OCI-LY7 (cell line): ENCODE data around the gene KCNJ9. TPM values are rescaled to one million over a fixed set of nuclear protein-coding genes. Genes with fewer than 3 reads are reported as not detected.

ENCODE experiments used
- BruUV-seq: library from RNA; stranded (reverse); fragments of 400-500 nt; replicated peaks from 2 replicates; lab custom pipeline; 2021; lab: Mats Ljungman, UMichigan
- CTCF ChIA-PET: fragments of 300-600 bp; sonication (Branson Sonifier 250); formaldehyde crosslinking; loops from one replicate; lab custom pipeline; 2022; ENCODE audit warnings: antibody characterized with exemption; ENCODE audit not compliant: unreplicated experiment; lab: Charles Lee
- POLR2A ChIA-PET: fragments of 300-600 bp; sonication (Branson Sonifier 250); formaldehyde crosslinking; loops from one replicate; lab custom pipeline; 2022; ENCODE audit warnings: antibody characterized with exemption; lab: Charles Lee
- DNase-seq: peaks from one replicate; pipeline ENCODE4 v3.0.0-alpha.2; 2015; ENCODE audit warnings: low spot score
- H2AFZ ChIP-seq: fragments of 200-600 bp; sonication (generic), shearing (Covaris generic); 2 replicates; pipeline ENCODE4 v1.6.1; 2014; ENCODE audit warnings: mild to moderate bottlenecking, antibody characterized with exemption, low read length, moderate library complexity
- H3K27ac ChIP-seq: fragments of 200-600 bp; sonication (generic); 2 replicates; pipeline ENCODE4 v1.5.1; 2014; ENCODE audit warnings: mixed run types, low read depth, mild to moderate bottlenecking, moderate library complexity, low read length, inconsistent platforms; ENCODE audit not compliant: poor library complexity, severe bottlenecking
- H3K36me3 ChIP-seq: fragments of 200-600 bp; sonication (generic); 2 replicates; pipeline ENCODE4 v1.6.1; 2014; ENCODE audit warnings: mild to moderate bottlenecking, antibody characterized with exemption, low read length, moderate library complexity, mixed read lengths; ENCODE audit not compliant: insufficient read depth
- H3K4me1 ChIP-seq: fragments of 200-600 bp; sonication (generic); 2 replicates; pipeline ENCODE4 v1.5.1; 2014; ENCODE audit warnings: mild to moderate bottlenecking, low read length; ENCODE audit not compliant: insufficient read depth, poor library complexity, severe bottlenecking
- H3K4me2 ChIP-seq: fragments of 200-600 bp; sonication (generic); 2 replicates; pipeline ENCODE4 v1.6.1; 2014; ENCODE audit warnings: mild to moderate bottlenecking, low read length
- H3K4me3 ChIP-seq: fragments of 200-600 bp; sonication (generic); 2 replicates; pipeline ENCODE4 v1.5.1; 2014; ENCODE audit warnings: mild to moderate bottlenecking, low read depth, low read length; ENCODE audit not compliant: poor library complexity, severe bottlenecking
- H3K79me2 ChIP-seq: fragments of 200-600 bp; sonication (generic); 2 replicates; pipeline ENCODE4 v1.6.1; 2016; ENCODE audit warnings: low read depth, mild to moderate bottlenecking, low read length, moderate library complexity, mixed read lengths; ENCODE audit not compliant: insufficient read depth
- H3K9me2 ChIP-seq: fragments of 200-600 bp; sonication (generic); 2 replicates; pipeline ENCODE4 v1.6.1; 2016; ENCODE audit warnings: mild to moderate bottlenecking, low read length, mixed read lengths; ENCODE audit not compliant: insufficient read depth
- H3K9me3 ChIP-seq: fragments of 200-600 bp; sonication (generic); 2 replicates; pipeline ENCODE4 v1.6.1; 2014; ENCODE audit warnings: mild to moderate bottlenecking, mixed run types, low read length, mixed read lengths
- H4K20me1 ChIP-seq: fragments of 200-600 bp; sonication (generic); 2 replicates; pipeline ENCODE4 v1.6.1; 2014; ENCODE audit warnings: mild to moderate bottlenecking, antibody characterized with exemption, low read length, moderate library complexity, mixed read lengths; ENCODE audit not compliant: insufficient read depth
- CTCF ChIP-seq: fragments of 200-600 bp; sonication (generic); conservative IDR thresholded peaks from 2 replicates; pipeline ENCODE4 v1.5.1; 2014; ENCODE audit warnings: mild to moderate bottlenecking, antibody characterized with exemption, low read length, moderate library complexity, mixed read lengths
- EZH2phosphoT487 ChIP-seq: fragments of 200-600 bp; sonication (generic); IDR thresholded peaks from 2 replicates; pipeline ENCODE4 v1.6.1; 2018; ENCODE audit warnings: low read depth, borderline replicate concordance, mild to moderate bottlenecking, mixed run types, antibody characterized with exemption, low read length, moderate library complexity, mixed read lengths
- intact Hi-C: fragments of 100-400 bp; cut with micrococcal nuclease; formaldehyde crosslinking; loops from one replicate; pipeline ENCODE4 v1.10.0; 2022; ENCODE audit not compliant: unreplicated experiment
- total RNA-seq, 2 experiments: library from RNA; depleted of rRNA in 1 of 2; stranded (reverse); fragments of >200 nt in 1 of 2; shearing (Covaris generic) in 1 of 2; gene quantifications; 2 replicates each; pipeline ENCODE4 v1.2.3, GENCODE V29; 2014 to 2022

Gene KCNJ9
- total RNA-seq, 2 experiments from 2014 or later = not detected

- H4K20me1 ChIP-seq = no peaks in the 10 kb centered on the region
- H3K27ac ChIP-seq = no peak overlapping the region
- BruUV-seq = no TSS peak
- H3K9me2 ChIP-seq = no peaks in the 10 kb centered on the region
- H3K4me2 ChIP-seq = no peak overlapping the region
- ChIA-PET POLR2A (no interaction called here), CTCF (no interaction called here)
- TF ChIP-seq EZH2phosphoT487 = no peak
- TF ChIP-seq CTCF = no peak
- peaks cover 6% of the 10 kb centered on the region for H3K4me1 ChIP-seq
- no peak overlapping the region for H3K4me3 ChIP-seq
- no peak for DNase-seq
- intact Hi-C loops = no loop called here
- no peaks in the 10 kb centered on the region for H3K9me3 ChIP-seq
- no peaks in the 10 kb centered on the region for H3K79me2 ChIP-seq
- H3K36me3 ChIP-seq = no peaks in the 10 kb centered on the region
- H2AFZ ChIP-seq = no peak overlapping the region
Measured at GRCh38 chr1:160139840-160140239, 58.5 kb downstream of the KCNJ9 start.

Other genes starting within 250 kb of the KCNJ9 start
- not detected in 2 replicates for gene VSIG8, start 218.9 kb upstream of the KCNJ9 start, total RNA-seq (2014; rRNA removed; shearing (Covaris generic))
- not detected in 2 replicates for gene VSIG8, start 218.9 kb upstream of the KCNJ9 start, total RNA-seq (2022)
- 0.57 TPM in 1 of 2 replicates, not detected in the other for gene CFAP45, start 181.4 kb upstream of the KCNJ9 start, total RNA-seq (2014; rRNA removed; shearing (Covaris generic))
- gene CFAP45, start 181.4 kb upstream of the KCNJ9 start, total RNA-seq (2022) = 0.63 and 0.85 TPM in 2 replicates
- 193 and 260 TPM in 2 replicates for gene TAGLN2, start 156.0 kb upstream of the KCNJ9 start, total RNA-seq (2014; rRNA removed; shearing (Covaris generic))
- gene TAGLN2, start 156.0 kb upstream of the KCNJ9 start, total RNA-seq (2022) = 195 and 215 TPM in 2 replicates
- gene IGSF9, start 135.9 kb upstream of the KCNJ9 start, total RNA-seq (2014; rRNA removed; shearing (Covaris generic)) = not detected in 2 replicates
- gene IGSF9, start 135.9 kb upstream of the KCNJ9 start, total RNA-seq (2022) = not detected in 2 replicates
- not detected in 2 replicates for gene SLAMF9, start 127.3 kb upstream of the KCNJ9 start, total RNA-seq (2014; rRNA removed; shearing (Covaris generic))
- gene SLAMF9, start 127.3 kb upstream of the KCNJ9 start, total RNA-seq (2022) = not detected in 2 replicates
- gene PIGM, start 49.5 kb upstream of the KCNJ9 start, total RNA-seq (2014; rRNA removed; shearing (Covaris generic)) = 4.1 and 4.2 TPM in 2 replicates
- gene PIGM, start 49.5 kb upstream of the KCNJ9 start, total RNA-seq (2022) = 4.9 and 5.1 TPM in 2 replicates
- 0.33 TPM in 1 of 2 replicates, not detected in the other for gene KCNJ10, start 11.4 kb upstream of the KCNJ9 start, total RNA-seq (2014; rRNA removed; shearing (Covaris generic))
- gene KCNJ10, start 11.4 kb upstream of the KCNJ9 start, total RNA-seq (2022) = 0.15 and 0.29 TPM in 2 replicates
- 18.7 and 19.9 TPM in 2 replicates for gene IGSF8, start 17.1 kb downstream of the KCNJ9 start, total RNA-seq (2014; rRNA removed; shearing (Covaris generic))
- gene IGSF8, start 17.1 kb downstream of the KCNJ9 start, total RNA-seq (2022) = 24.4 and 28.7 TPM in 2 replicates
- not detected in 2 replicates for gene ATP1A2, start 34.2 kb downstream of the KCNJ9 start, total RNA-seq (2014; rRNA removed; shearing (Covaris generic))
- gene ATP1A2, start 34.2 kb downstream of the KCNJ9 start, total RNA-seq (2022) = not detected in 2 replicates
- gene ATP1A4, start 70.1 kb downstream of the KCNJ9 start, total RNA-seq (2014; rRNA removed; shearing (Covaris generic)) = not detected in 2 replicates
- not detected in 2 replicates for gene ATP1A4, start 70.1 kb downstream of the KCNJ9 start, total RNA-seq (2022)
- not detected in 2 replicates for gene CASQ1, start 109.0 kb downstream of the KCNJ9 start, total RNA-seq (2014; rRNA removed; shearing (Covaris generic))
- gene CASQ1, start 109.0 kb downstream of the KCNJ9 start, total RNA-seq (2022) = not detected in 2 replicates
- 20.7 and 22.3 TPM in 2 replicates for gene PEA15, start 123.8 kb downstream of the KCNJ9 start, total RNA-seq (2014; rRNA removed; shearing (Covaris generic))
- gene PEA15, start 123.8 kb downstream of the KCNJ9 start, total RNA-seq (2022) = 25.7 and 30.5 TPM in 2 replicates
- gene DCAF8, start 181.0 kb downstream of the KCNJ9 start, total RNA-seq (2014; rRNA removed; shearing (Covaris generic)) = 102 and 118 TPM in 2 replicates
- 139 and 141 TPM in 2 replicates for gene DCAF8, start 181.0 kb downstream of the KCNJ9 start, total RNA-seq (2022)
- gene PEX19, start 203.6 kb downstream of the KCNJ9 start, total RNA-seq (2014; rRNA removed; shearing (Covaris generic)) = 32.6 and 34.7 TPM in 2 replicates
- 47.3 and 53.9 TPM in 2 replicates for gene PEX19, start 203.6 kb downstream of the KCNJ9 start, total RNA-seq (2022)